ENCODE data around the gene FCF1. TPM values are rescaled to one million over a fixed set of nuclear protein-coding genes. Genes with fewer than 3 reads are reported as not detected.

Gene FCF1
- total and polyA plus RNA-seq, 7 experiments from 2014 or later: 34.6 to 66.6 (median 40.2) TPM

- DNase-seq: peak in 4 of 9 donors; percentile 8 to 25 (median 15)
- Histone ChIP-seq H3K27ac (ENCODE audit: low read depth, low read length) (peak overlapping the region; percentile 93), H3K9me3 (ENCODE audit: control insufficient read depth in 2 of 3, low read length in 3 of 3) (no peaks in the 10 kb centered on the region), H3K4me3 (ENCODE audit: low read length) (peak overlapping the region; percentile 58), H3K36me3 (ENCODE audit: control insufficient read depth in 2 of 3, insufficient read depth in 3 of 3, low read length in 3 of 3) (peaks cover 0 to 6% (median 0%) of the 10 kb centered on the region in 3 experiments), H3K27me3 (ENCODE audit: control insufficient read depth in 2 of 2, insufficient read depth in 2 of 2, low read length in 2 of 2) (no peaks in the 10 kb centered on the region), H3K4me1 (ENCODE audit: control insufficient read depth in 2 of 2, insufficient read depth in 2 of 2, low read length in 2 of 2) (peaks cover 31 to 38% of the 10 kb centered on the region in 2 donors)
- Mint-ChIP-seq H3K4me3 (peak overlapping the region; percentile 86 to 99 (median 95)), H3K9me3 (no peaks in the 10 kb centered on the region), H3K27ac (peak overlapping the region; percentile 87 to 97 (median 95)), H3K36me3 (peaks cover 0 to 28% (median 15%) of the 10 kb centered on the region in 5 donors), H3K4me1 (peaks cover 49 to 63% (median 55%) of the 10 kb centered on the region in 7 donors), H3K27me3 (peaks cover 0 to 2% (median 0%) of the 10 kb centered on the region in 5 donors)
- ChIA-PET CTCF (interaction anchor here (0.6 to 1.9 kb wide), 7 partner anchors 28 to 1046 kb away, joined by 3 to 14 read pairs (median 4); partner anchors contain the start of gene LTBP2), POLR2A (interaction anchor here (0.5 to 2.7 kb wide), 26 partner anchors 10 to 950 kb away, joined by 3 to 22 read pairs (median 4); partner anchors contain the start of gene LTBP2)
- ATAC-seq: no peak
- intact Hi-C loops (cut with micrococcal nuclease): loop anchor here (1.0 to 10.0 kb wide), 17 partner anchors 29 to 1737 kb away; partner anchors contain the start of genes AREL1 (in 2 of the 2), EIF2B2 (in 2 of the 2), FCF1 (in 2 of the 2) and ISCA2 (in 2 of the 2)
Measured at GRCh38 chr14:74763803-74764531, 51.0 kb downstream of the FCF1 start.

- H3K9me3 ChIP-seq (ENCODE audit: control insufficient read depth in 2 of 3, low read length in 3 of 3): no peaks in the 10 kb centered on the region
- Mint-ChIP-seq H3K27ac (peak overlapping the region; percentile 5 to 97 (median 95)), H3K36me3 (peaks cover 0 to 28% (median 17%) of the 10 kb centered on the region in 5 donors), H3K9me3 (no peaks in the 10 kb centered on the region), H3K4me1 (peaks cover 51 to 67% (median 61%) of the 10 kb centered on the region in 7 donors), H3K4me3 (peak overlapping the region; percentile 86 to 99 (median 95)), H3K27me3 (no peaks in the 10 kb centered on the region)
- ATAC-seq (no peak), DNase-seq (peak in 7 of 9 donors; percentile 35 to 66 (median 40))
- peak overlapping the region; percentile 93 for H3K27ac ChIP-seq (ENCODE audit: low read depth, low read length)
- CTCF ChIA-PET: no interaction called here
- intact Hi-C loops (cut with micrococcal nuclease): loop anchor here in 1 of 2 donors (10.0 kb wide), 1 partner anchor 479 kb away; no protein-coding TSS in a partner anchor
- peak overlapping the region; percentile 58 for H3K4me3 ChIP-seq (ENCODE audit: low read length)
- POLR2A ChIA-PET: no interaction called here
- H3K27me3 ChIP-seq (ENCODE audit: control insufficient read depth in 2 of 2, insufficient read depth in 2 of 2, low read length in 2 of 2): no peaks in the 10 kb centered on the region
- peaks cover 0 to 6% (median 0%) of the 10 kb centered on the region in 3 experiments for H3K36me3 ChIP-seq (ENCODE audit: control insufficient read depth in 2 of 3, insufficient read depth in 3 of 3, low read length in 3 of 3)
- H3K4me1 ChIP-seq (ENCODE audit: control insufficient read depth in 2 of 2, insufficient read depth in 2 of 2, low read length in 2 of 2): peaks cover 32 to 38% of the 10 kb centered on the region in 2 donors
Measured at GRCh38 chr14:74765721-74766120, 52.8 kb downstream of the FCF1 start.

GRCh38 chr14:74771399-74771798 is 58.5 kb downstream of the FCF1 start:
- Histone ChIP-seq H3K4me1 (ENCODE audit: control insufficient read depth in 2 of 2, insufficient read depth in 2 of 2, low read length in 2 of 2) (peaks cover 3 to 20% of the 10 kb centered on the region in 2 donors), H3K4me3 (ENCODE audit: low read length) (no peak overlapping the region), H3K9me3 (ENCODE audit: control insufficient read depth in 2 of 3, low read length in 3 of 3) (no peaks in the 10 kb centered on the region), H3K36me3 (ENCODE audit: control insufficient read depth in 2 of 3, insufficient read depth in 3 of 3, low read length in 3 of 3) (peaks cover 0 to 7% (median 0%) of the 10 kb centered on the region in 3 experiments), H3K27me3 (ENCODE audit: control insufficient read depth in 2 of 2, insufficient read depth in 2 of 2, low read length in 2 of 2) (no peaks in the 10 kb centered on the region), H3K27ac (ENCODE audit: low read depth, low read length) (no peak overlapping the region)
- Mint-ChIP-seq H3K4me3 (peak overlapping the region in 3 of 10 donors; percentile 9 to 32 (median 26)), H3K27me3 (no peaks in the 10 kb centered on the region), H3K4me1 (peaks cover 33 to 73% (median 56%) of the 10 kb centered on the region in 7 donors), H3K27ac (peak overlapping the region in 5 of 9 donors; percentile 15 to 61 (median 34)), H3K9me3 (no peaks in the 10 kb centered on the region), H3K36me3 (peaks cover 0 to 41% (median 16%) of the 10 kb centered on the region in 5 donors)
- ATAC-seq (no peak), DNase-seq (no peak)
- ChIA-PET POLR2A (interaction anchor here (0.6 to 2.0 kb wide), 3 partner anchors 9 to 1085 kb away, joined by 3 to 5 read pairs (median 3); partner anchors contain the start of gene YLPM1), CTCF (no interaction called here)
- intact Hi-C loops (cut with micrococcal nuclease): no loop called here

- Histone ChIP-seq H3K36me3 (ENCODE audit: control insufficient read depth in 2 of 3, insufficient read depth in 3 of 3, low read length in 3 of 3) (peaks cover 8 to 63% (median 26%) of the 10 kb centered on the region in 3 experiments), H3K9me3 (ENCODE audit: control insufficient read depth in 2 of 3, low read length in 3 of 3) (no peaks in the 10 kb centered on the region), H3K27me3 (ENCODE audit: control insufficient read depth in 2 of 2, insufficient read depth in 2 of 2, low read length in 2 of 2) (no peaks in the 10 kb centered on the region), H3K27ac (ENCODE audit: low read depth, low read length) (peak overlapping the region; percentile 41), H3K4me3 (ENCODE audit: low read length) (no peak overlapping the region), H3K4me1 (ENCODE audit: control insufficient read depth in 2 of 2, insufficient read depth in 2 of 2, low read length in 2 of 2) (peaks cover 0 to 16% of the 10 kb centered on the region in 2 donors)
- Mint-ChIP-seq H3K4me3 (peak overlapping the region in 5 of 10 donors; percentile 1 to 42 (median 22)), H3K36me3 (peaks cover 14 to 63% (median 27%) of the 10 kb centered on the region in 5 donors), H3K27me3 (no peaks in the 10 kb centered on the region), H3K9me3 (peaks cover 0 to 3% (median 0%) of the 10 kb centered on the region in 11 donors), H3K4me1 (peaks cover 12 to 52% (median 44%) of the 10 kb centered on the region in 7 donors), H3K27ac (peak overlapping the region in 8 of 9 donors; percentile 10 to 63 (median 44))
- peak in 6 of 9 donors; percentile 38 to 63 (median 58) for DNase-seq
- ATAC-seq: peak; percentile 89
- ChIA-PET CTCF (interaction anchor here (1.2 to 2.4 kb wide), 2 partner anchors 9 to 176 kb away, joined by 3 to 7 read pairs; no protein-coding TSS in a partner anchor), POLR2A (interaction anchor here (0.9 to 1.5 kb wide), 4 partner anchors 8 to 52 kb away, joined by 3 to 5 read pairs (median 4); partner anchors contain the start of gene YLPM1)
- intact Hi-C loops (cut with micrococcal nuclease): loop anchor here in 1 of 2 donors (1.0 kb wide), 1 partner anchor 9 kb away; no protein-coding TSS in a partner anchor
Measured at GRCh38 chr14:74784634-74785033, 71.7 kb downstream of the FCF1 start.

- no peak for ATAC-seq
- peaks cover 12 to 52% (median 44%) of the 10 kb centered on the region in 7 donors for H3K4me1 Mint-ChIP-seq
- intact Hi-C loops (cut with micrococcal nuclease): no loop called here
Measured at GRCh38 chr14:74785056-74785613, 72.2 kb downstream of the FCF1 start.

More at GRCh38 chr14:74785056-74785613, 72.2 kb downstream of the FCF1 start:
- CTCF ChIA-PET: interaction anchor here (0.8 to 2.4 kb wide), 3 partner anchors 9 to 176 kb away, joined by 3 to 7 read pairs (median 4); no protein-coding TSS in a partner anchor
- H3K9me3 ChIP-seq (ENCODE audit: control insufficient read depth in 2 of 3, low read length in 3 of 3): no peaks in the 10 kb centered on the region
- H3K4me3 ChIP-seq (ENCODE audit: low read length): no peak overlapping the region
- Mint-ChIP-seq H3K4me3 (peak overlapping the region in 4 of 10 donors; percentile 1 to 42 (median 24)), H3K36me3 (peaks cover 14 to 68% (median 27%) of the 10 kb centered on the region in 5 donors), H3K9me3 (peaks cover 0 to 3% (median 0%) of the 10 kb centered on the region in 11 donors), H3K27me3 (no peaks in the 10 kb centered on the region), H3K27ac (peak overlapping the region; percentile 10 to 63 (median 34))
- POLR2A ChIA-PET: interaction anchor here (0.9 to 1.5 kb wide), 3 partner anchors 9 to 52 kb away, joined by 3 to 5 read pairs (median 4); partner anchors contain the start of gene YLPM1
- H3K27me3 ChIP-seq (ENCODE audit: control insufficient read depth in 2 of 2, insufficient read depth in 2 of 2, low read length in 2 of 2): no peaks in the 10 kb centered on the region
- H3K36me3 ChIP-seq (ENCODE audit: control insufficient read depth in 2 of 3, insufficient read depth in 3 of 3, low read length in 3 of 3): peaks cover 8 to 66% (median 22%) of the 10 kb centered on the region in 3 experiments
- H3K27ac ChIP-seq (ENCODE audit: low read depth, low read length): peak overlapping the region; percentile 41
- DNase-seq: no peak
- H3K4me1 ChIP-seq (ENCODE audit: control insufficient read depth in 2 of 2, insufficient read depth in 2 of 2, low read length in 2 of 2): peaks cover 0 to 16% of the 10 kb centered on the region in 2 donors
